ENCODE results near the gene MBOAT7.

The MBOAT7 gene

DNA sequence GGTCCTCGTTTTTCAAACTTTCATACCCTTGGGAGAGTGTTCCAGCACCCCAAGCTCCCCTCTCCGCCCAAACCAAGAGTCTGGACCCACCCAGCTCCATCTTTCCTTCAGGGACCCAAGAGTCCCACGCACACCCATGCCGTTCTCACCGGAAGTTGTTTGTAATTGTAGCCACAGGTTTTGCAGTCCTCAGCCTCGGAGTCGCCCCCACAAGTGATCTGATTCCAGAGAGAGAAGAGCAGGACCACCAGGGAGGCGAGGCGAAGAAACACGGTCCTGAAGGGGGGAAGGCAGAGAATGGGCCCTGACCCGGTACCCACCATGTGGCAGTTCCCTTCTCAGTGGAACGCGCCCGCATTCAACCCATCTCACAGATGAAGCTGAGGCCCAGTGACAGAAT is 26.5 kb downstream of the MBOAT7 start:
- no peak for DNase-seq (ENCODE audit: low read depth)

DNA sequence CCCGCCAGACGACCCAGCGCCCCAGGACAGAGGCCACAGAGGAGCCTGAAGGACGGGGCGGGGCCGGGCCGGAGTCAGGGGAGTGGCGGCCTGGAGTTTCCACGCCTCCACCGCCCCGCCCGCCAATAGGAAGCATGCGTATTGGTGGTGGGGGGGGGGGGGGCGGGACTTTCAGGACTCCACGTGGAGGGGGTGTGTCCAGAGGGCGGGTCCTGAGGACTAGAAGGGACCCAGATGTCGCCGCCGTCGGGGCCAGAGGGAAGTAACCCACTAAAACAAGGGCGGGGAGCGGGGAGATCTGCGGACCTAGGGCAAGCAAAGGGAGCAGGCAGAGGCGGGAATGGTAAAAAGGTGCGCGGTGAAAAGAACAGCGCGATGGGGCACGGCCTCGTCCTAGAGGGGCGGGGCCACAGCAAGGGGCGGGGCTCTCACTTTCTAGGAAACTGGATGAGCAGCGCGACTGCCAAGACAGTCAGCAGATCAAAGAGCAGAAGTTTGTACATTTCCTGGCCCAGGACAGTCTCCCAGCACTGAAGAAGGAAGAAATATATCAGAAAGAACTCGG is 27.1 kb downstream of the MBOAT7 start:
- peak; percentile 73 for DNase-seq (ENCODE audit: low read depth)

DNA sequence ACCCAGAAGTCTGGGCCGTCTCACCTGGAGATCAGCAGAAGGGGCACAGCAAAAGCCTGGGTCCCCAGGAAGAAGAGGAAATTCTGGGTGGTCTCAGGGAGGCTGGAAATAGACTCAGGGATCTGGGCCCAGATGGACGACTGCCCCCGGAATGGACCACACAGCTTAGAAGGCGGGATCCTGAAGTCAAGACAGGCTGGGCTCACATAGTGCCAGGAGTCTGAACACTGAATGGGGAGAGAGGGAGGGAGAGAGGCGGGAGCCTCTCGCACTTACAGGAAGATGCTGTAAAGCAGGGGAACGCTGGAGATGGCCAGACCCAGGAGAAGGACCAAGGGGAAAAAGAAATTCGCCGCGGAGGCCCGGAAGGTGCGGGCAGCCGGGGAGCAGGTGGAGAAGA is 28.5 kb downstream of the MBOAT7 start:
- no peak for DNase-seq (ENCODE audit: low read depth)

DNA sequence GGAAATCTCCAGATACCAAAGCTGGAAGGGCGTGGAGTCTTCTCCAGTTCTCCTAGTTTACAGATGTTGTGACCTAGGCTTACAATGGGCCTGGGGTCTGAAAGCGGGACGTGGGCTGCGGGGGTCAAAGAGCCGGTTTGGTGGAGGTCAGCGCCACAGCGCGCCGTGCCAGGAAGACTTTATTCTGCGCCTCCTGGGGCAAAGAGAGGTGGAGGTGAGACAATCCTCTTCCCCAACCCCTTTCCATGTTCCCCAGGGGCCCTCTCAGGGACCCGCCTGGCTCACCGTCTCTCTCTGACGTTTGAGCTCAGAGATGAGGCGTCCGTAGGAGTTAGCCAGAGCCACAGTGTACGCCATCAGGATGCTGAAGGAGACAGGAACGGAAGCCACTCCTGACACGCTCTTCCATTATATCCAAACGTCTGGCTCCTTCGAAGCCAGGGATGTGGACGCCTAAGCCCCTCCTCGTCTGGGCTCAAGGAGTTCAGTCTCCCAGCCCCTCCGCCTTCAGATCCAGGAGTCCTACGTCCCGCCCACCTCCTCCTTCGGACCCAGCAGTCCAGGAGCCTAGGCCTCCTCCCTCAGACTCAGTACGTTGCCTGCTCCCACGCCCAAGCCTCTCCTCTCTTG is 29.1 kb downstream of the MBOAT7 start:
- DNase-seq (ENCODE audit: low read depth) = no peak

DNA sequence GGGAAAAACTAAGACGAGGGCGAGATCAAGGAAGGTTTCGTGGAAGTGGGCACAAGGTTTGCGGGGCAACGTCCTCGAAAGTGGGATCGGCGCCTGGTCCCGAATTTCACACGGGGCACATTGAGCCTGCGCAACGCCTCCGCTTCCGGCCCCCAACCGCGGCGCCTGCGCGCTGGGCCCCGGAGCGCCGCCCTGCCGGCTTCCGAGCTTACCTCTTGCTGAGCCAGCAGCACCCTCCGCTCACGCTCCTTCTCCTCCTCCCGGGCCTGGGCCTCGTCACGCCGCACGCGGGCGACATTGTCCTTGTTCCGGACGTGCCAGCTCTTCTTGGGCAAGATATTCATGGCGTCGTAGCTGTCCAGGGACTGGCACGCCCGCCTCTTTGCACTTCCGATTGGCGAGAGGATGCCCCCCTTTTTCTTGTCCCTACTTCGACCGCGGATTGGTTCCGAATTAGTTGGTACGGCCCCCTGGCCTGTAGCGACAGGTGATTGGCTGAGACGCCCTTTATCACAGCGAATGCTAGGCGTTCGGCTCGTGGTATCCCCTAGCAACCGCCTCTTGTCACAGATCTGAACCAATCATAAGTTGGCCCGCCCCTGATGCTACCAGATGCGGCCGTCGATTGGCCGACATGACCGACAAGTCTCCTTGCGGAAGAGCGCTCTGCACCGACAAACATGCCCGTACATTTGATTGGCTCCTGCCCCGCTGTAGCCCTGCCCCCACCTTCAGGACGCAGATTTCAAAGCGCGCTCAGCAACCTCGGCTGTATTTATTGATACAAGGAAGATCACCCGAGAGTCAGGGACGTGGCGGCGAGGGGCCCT is 29.8 kb downstream of the MBOAT7 start, which contains the start of gene LENG1:
Gene LENG1 (minus strand): TSS at position 370 of the 830 bp plus-strand sequence. CDS start 26 bp downstream, at position 344.
- peak; percentile 99 for DNase-seq (ENCODE audit: low read depth)

DNA sequence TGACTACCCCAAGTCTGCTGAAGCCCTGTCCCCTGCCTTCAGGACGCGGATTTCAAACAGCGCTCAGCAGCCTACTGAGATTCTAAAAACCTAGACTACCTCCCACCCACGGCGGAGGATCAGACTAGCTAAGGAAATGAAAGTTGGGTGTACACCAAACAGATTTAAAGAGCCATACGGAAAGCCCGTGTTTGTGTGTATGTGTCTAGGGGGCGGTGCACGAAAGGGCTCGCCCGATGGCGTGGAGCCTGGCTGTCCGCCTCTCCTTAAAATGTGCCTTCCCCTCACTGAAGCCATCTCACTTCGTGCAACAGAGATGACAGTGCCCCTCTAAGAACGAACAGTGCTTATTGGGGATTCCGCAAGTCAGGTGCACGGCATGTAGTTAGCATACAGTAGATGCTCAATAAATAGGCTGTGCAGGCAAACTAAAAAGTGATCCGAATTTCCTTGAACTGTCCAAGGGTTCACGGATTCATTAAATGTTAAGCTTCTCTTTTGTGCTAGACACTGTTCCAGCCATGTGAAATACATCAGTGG is 30.5 kb downstream of the MBOAT7 start:
- no peak for DNase-seq (ENCODE audit: low read depth)

DNA sequence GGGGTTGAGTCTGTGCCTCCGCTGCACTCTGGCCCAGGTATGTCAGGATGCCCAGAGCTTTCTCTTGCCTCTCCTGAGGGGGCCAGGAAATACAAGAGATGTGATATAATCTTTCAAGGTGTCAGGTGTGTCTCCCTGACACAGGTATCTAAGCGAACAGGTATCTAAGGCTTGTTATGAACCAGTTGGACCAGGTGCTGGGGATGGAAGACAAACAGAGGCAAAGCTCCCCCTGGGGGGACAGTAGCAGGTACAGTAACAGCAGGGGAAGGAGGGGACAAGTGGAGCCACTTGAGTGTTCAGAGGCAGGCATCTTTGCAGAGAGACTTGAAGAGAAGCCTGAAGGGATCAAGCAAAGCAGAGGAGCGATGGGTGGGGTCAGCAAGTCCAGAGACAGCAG is 32.4 kb downstream of the MBOAT7 start:
- DNase-seq (ENCODE audit: low read depth) = no peak

DNA sequence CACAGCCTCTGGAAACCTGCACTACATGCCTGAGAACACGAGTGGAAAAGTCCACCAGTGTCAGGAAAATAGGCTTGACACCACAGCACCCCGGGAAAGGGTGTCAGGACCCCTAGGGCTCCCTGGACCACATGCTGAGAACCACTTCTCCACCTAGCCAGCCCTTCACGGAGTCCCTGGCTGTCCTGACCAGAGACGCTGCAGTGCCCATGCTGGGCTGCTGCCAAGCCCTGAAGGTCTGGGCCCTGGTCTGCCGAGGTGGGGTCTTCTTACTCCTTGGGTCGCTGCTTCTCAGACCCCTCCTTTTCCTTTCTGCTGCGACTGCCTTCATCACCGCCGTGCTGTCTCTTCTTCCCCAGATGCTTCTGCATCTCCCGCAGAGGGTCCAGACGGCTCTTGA is 32.9 kb downstream of the MBOAT7 start:
- no peak for DNase-seq (ENCODE audit: low read depth)

DNA sequence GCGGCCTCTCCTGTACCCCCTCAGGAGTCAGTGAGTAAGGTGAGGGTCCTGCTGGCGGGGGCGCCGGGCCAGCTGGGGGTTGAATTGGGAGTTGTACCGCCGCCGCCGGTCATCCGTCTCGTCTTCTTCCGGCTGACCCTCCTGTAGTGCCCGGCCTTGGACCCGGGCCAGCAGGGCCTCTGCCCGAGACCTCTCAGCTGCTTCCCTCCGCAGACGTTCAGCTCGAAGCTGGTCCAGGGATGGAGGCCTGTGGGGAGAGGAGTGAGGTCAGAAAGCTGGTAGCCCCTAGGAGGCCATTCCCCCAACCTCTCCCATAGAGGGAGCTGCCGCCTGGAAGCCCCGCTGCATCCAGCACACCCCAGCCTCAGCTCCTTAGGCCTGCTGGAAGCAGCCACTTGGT is 33.7 kb downstream of the MBOAT7 start:
- no peak for DNase-seq (ENCODE audit: low read depth)

DNA sequence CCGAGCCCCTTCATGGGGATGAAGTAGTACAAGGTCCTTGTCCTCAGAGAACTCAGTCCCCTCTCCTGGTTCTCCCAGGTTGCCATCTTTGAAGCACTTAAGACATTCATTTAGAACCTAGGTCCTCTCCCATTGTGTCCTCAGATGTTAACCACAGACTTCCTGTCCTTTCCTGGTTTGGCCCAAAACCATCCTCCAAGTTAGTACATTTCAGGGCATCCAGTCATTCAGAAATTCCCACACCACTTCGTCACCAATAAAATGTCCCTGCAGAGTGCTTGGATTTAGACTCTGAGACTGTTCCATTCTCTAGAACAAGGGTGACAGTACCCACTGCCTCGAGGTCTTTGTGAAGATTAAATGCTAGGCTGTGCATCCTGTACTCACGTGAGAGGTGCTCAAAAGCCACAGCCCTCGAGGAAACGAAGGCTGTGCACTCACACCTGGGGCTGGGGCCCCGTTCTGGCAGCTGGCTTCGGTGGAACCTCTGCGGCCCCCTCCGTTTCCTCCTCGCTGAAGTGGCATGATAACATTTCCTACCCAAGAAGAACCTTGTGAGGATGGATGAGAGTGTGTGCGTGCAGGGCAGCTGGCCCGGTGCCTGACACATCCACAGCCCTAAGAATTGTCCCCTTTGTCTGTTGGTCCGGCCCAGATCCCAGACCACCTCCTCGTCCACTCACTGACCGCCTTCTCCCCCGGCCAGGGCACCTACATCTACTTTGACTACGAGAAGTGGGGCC is 34.6 kb downstream of the MBOAT7 start:
- DNase-seq (ENCODE audit: low read depth) = no peak

DNA sequence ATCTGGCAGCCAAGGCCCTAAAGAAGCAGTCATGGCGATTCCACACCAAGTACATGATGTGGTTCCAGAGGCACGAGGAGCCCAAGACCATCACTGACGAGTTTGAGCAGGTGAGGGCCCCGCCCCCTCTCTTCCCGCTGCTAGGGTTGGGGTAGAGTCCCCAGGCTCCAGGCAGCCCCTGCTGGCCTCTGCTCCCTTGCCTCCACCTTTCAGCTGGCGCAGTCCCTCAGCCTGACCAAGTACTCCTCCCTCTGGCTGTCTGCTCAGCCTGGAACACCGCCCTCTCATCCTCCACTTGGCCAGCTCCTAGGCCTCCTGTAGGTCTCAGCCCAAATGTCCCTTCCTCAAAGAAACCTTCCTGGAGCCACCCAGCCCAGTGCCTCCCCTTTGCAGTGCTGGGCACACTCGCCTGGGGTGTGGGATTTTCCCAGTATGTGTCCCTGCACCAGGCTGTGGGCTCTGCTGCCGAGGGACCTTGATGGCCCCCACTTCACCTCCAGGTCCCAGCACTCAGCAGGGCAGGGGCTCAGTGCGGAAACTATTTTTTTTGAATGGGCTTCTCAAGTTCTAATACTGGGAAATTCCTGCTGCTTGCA is 35.6 kb downstream of the MBOAT7 start:
- DNase-seq (ENCODE audit: low read depth) = no peak

DNA sequence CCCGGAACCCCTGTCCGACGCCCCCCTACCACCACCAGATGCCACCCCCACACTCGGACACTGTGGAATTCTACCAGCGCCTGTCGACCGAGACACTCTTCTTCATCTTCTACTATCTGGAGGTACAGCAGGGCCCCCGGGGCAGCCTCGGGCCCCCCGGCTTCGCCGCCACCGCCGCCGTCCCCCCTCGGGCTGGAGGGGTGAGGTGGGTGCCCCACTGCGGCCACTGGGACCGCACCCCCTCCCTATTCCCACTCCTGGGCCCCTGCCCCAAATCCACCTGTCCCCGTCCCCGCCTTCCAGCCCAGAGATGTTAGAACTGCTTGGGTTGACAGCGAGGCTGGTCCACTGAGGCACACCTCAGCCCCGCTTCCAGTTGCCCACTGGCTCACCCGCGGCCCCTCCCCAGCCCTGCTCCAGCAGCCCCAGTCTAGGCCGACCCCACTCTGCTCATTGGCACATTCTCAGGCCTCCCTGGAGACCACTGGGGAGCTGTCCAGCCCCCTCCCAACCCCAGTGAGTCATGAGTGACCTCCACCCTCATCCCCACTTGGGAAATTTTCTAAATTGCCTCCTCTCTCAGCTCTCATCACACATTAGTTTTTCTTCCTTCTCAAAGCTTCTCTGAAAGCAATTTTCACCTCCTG is 36.4 kb downstream of the MBOAT7 start:
- DNase-seq (ENCODE audit: low read depth) = no peak

DNA sequence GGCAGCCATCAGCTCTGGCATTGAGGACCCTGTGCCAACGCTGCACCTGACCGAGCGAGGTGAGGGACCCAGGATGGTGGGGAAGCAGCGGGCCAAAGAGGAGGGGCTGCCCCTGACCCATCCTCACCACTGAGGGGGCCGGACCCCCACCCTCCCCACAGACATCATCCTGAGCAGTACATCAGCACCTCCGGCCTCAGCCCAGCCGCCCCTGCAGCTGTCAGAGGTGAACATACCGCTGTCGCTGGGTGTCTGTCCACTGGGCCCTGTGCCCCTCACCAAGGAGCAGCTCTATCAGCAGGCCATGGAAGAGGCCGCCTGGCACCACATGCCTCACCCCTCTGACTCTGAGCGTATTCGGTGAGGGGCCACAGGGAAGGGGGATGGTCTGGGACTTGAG is 37.1 kb downstream of the MBOAT7 start:
- DNase-seq (ENCODE audit: low read depth) = no peak

DNA sequence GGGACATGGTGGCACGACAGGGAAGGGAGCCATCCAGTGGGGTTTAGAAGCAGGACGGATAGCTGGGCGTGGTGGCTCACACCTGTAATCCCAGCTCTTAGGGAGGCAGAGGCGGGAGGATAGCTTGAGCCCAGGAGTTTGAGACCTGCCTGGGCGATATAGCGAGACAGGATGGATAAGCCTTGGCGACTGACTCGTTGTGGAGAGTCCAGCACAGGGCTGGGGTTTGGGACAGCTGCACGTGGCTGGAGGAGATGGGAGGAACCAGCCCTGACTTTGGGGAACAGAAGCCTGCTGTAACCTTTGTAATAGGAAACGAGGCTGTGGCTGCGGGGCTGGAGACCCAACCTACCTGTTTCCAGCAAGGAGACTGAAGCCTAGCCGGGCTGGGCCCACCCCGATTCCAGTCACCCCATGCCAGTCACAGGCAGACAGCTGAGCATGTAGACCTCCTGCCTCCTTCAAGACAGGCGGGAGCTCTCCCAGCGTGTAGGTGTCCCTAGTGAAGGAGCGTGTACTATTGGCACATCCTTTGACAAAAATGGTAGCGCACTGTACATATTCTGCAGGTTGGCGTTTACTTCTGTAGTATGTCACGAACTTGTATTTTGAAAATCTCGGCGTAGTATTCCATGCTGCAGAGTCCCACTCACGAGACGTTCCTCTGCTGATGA is 37.9 kb downstream of the MBOAT7 start:
- no peak for DNase-seq (ENCODE audit: low read depth)

DNA sequence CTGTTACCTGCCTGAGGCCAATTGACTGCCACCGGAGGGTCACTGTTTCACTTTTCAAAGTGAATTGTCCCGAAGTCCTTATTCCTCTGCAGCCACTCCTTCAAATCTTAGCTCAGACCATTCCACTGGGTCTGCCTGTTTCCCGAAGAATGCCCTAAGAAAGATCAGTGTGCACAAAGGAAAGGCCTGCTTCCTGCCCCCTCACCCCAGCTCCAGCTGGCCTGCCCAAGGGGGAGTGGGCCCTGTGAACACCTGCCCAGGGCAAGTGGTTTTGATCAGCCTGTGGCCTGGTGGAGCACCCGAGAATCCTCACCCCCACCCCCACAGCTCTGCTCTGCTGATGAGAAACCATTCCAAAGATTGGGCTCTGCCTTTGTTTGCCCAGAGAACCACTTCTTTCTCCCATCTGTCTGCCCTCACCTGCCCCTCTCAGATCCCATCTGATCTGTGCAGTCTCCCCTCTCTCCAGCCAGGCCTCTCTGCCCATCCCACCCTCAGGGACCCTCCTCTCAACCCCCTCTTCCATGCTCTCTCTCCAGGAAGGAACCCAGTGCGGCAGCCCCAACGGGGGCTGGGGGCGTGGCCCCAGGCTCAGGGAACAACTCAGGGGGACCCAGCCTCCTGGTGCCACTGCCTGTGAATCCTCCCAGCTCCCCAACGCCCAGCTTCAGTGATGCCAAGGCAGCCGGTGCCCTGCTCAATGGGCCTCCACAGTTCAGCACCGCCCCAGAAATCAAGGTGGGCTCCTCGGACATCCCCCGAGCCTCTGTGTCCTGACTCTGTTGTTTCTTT is 40.2 kb downstream of the MBOAT7 start:
- no peak for DNase-seq (ENCODE audit: low read depth)

DNA sequence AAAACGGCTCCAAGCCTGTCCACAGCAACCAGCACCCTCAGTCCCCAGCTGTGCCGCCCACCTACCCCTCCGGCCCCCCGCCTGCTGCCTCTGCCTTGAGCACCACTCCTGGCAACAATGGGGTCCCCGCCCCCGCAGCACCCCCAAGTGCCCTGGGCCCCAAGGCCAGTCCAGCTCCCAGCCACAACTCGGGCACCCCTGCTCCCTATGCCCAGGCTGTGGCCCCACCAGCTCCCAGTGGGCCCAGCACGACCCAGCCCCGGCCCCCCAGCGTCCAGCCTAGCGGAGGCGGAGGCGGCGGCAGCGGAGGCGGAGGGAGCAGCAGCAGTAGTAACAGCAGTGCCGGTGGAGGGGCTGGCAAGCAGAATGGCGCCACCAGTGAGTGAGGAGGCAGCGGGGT is 41.2 kb downstream of the MBOAT7 start:
- DNase-seq (ENCODE audit: low read depth) = no peak

DNA sequence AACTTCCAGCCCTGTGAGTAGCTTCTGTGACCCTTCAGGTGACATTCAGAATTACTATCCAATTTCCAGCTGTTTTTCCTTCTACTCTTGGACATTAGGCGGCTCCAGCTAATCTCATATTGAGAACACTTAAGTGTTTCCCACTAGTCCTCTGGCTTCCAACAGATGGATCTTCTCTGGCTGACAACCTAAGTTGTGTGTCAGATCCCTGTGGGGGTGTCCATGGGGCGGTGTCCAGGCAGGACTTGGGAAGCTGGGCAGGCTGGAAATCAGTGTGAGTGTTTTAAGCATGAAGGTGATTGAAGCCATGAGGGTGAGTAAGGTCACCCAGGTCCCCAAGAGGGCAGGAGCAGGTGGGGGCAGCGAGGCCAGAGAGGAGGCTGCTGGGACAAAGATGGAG is 41.7 kb downstream of the MBOAT7 start:
- DNase-seq (ENCODE audit: low read depth) = no peak

DNA sequence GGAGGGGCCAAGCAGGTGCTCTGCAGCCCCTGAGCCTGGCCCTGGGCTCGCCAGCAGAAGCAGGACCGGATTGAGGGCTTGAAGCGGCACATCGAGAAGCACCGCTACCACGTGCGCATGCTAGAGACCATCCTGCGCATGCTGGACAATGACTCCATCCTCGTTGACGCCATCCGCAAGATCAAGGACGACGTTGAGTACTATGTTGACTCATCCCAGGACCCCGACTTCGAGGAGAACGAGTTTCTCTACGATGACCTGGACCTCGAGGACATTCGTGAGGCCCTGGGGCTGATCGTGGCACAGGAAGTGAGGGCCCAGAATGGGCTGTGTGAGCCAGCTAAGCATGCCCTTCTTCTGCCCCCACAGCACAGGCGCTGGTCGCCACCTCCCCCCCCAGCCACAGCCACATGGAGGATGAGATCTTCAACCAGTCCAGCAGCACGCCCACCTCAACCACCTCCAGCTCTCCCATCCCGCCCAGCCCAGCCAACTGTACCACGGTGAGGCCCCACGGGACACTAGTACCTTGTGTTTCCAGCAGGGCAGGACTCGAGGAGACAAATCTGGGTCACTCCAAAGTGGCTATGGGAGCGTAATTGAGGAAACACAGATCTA is 43.7 kb downstream of the MBOAT7 start:
- DNase-seq (ENCODE audit: low read depth) = no peak

DNA sequence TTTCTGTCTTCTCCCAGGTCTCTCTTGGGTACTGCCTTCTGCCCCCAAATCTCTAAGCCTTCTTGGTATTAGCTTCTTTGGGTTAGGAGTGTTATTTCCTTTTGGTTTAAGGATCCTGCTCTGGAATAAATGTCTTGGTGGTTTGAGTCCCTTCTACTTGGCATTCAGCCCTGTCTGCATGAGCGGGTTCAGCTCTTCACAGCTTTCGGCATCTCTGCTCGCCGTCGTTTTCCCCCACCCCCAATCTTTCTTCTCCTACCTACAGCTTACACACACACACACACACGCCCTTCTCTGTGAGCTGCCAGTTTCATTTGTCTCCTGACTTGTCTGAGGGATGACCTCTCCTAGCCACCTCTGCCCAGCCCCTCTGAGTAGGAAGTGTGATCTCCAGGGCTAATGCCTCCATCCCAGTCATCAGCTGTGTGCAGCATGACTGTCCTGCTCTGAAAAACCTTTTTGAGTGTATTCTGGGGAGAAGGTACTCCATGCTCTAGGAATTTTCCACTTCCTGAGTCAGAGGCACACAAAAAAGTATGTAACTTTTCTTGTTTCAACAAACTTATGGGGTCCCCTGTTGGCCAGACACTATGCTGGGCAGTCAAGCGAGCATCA is 47.1 kb downstream of the MBOAT7 start:
- DNase-seq (ENCODE audit: low read depth) = no peak
